ENCODE results near the gene TEAD3.

TEAD3 gene

DNA sequence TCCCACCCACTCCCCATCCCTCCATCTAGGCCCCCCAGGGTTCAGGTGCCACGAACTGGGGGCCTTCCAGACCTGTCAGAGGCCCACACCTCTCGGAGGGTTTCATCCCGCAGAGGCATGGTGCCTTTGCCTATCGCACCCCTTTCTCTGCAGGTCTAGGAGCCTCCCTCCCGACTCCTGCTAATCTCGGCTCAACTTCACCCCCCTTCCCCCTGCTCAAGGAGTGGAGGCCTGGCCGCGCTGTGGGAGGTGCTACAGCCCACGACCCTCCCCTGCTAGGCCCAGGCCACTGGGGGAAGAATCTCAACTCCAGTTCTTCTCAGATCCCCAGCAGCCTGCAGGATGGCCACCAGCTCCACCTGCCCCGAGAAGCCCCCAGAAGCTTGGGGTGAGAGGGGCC, 15.9 kb upstream of the TEAD3 start, which contains the start of gene TULP1:
TULP1 (minus strand) TSS at position 157 of the 400 bp plus-strand sequence; CDS start at position 119, 38 bp downstream.
- no peak for DNase-seq (ENCODE audit: low read depth in 2 of 2)

DNA sequence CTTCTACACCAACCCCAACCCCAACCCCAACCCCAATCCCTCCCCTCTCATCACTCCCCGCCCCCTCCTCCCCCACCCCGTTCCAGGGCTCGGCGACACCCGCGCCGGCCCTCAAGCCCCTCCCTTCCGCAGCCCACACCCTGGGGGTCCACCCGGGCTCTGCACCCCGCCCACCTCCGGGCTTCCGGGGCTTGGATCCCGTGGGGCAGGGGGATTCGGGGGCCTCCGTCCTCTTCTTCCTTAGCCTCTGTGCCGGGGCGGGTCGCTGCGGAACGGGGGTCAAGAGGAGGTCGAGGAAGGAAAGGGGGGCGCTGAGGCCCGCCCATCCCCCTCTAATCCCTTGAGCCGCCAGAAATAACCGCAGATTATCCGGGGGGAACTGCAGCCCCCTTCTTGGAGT, 15.1 kb upstream of the TEAD3 start:
- no peak for DNase-seq (ENCODE audit: low read depth in 2 of 2)

- DNase-seq (ENCODE audit: low read depth in 2 of 2): no peak
These were observed 14.7 kb upstream of the TEAD3 start for GRCh38 chr6:35511562-35511941.

DNA sequence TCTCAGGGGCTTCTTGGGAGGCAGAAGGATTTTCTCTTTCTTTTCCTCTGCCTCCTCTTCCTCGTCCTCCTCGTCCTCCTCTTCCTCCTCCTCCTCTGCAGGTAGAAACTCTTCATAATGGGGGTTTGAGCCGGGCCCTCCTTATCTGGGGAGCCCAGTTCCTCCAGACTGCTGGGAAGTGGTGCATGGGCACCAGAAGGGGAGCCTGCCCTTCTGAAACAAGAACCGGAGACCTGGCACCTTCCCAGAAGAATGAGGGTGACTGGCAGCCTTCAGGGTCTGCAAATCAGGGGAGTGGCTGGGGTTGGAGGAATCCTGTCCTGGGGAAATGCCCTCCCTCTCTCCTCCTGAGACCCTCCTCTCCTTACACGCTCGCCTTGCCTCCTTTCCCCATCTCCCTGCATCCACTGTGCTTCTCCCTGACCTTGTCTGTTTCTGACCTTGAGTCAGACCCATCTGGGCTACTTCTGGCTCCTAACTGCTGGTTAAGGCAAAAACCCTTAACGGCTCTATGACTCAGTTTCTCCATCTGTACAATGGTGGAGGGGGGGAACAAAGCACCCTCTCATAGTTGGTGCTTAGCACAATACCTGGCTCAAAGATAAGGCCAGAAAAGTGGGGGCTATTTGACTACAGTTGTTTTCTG, 14.2 kb upstream of the TEAD3 start:
- DNase-seq (ENCODE audit: low read depth in 2 of 2): no peak

- no peak for DNase-seq (ENCODE audit: low read depth in 2 of 2)
These were observed 11.7 kb upstream of the TEAD3 start for GRCh38 chr6:35508542-35508941.

GRCh38 chr6:35508027-35508426, 11.1 kb upstream of the TEAD3 start:
- no peak for DNase-seq (ENCODE audit: low read depth in 2 of 2)

GRCh38 chr6:35507221-35507620, 10.3 kb upstream of the TEAD3 start:
- DNase-seq (ENCODE audit: low read depth in 2 of 2): no peak

DNA sequence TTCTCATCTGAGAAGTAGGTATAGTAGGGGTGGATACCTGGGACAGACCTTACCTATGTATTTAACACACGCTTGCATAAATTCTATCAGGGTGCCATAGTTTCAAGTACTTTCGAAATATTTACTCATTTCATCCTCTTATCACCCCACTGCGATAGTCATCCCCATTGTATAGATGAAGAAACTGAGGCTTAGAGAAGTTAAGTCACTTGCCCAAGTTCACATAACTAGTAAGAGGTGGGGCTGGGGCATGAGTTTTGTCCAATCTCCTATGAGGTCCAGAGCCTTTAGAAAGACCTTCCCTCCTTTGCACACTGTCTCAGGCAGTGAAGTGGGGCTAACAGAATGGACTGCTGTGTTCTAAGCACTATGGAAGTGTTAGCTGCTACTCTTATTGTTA, 9.7 kb upstream of the TEAD3 start:
- DNase-seq (ENCODE audit: low read depth in 2 of 2): no peak

DNA sequence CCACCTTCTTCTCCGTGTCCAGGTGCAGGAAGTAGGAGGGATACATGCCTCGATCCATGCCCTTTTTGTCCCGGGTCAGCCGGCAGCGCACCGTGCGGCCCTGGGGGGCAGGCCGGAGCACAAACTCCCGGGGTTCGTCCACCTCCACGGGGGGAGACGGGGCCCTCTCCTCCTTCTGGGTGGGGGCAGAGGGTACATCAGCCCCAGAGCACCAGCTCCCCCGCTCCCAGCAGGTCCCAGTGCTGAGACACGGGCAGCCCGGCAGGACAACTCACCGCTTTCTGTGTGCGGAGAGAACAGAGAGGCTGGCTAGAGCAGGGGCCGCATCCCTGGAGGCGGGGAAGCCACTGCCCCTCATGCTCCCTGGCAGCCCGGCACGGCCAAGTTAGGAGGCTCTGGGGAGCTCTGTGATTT, 9.1 kb upstream of the TEAD3 start:
- DNase-seq (ENCODE audit: low read depth in 2 of 2): no peak

- DNase-seq (ENCODE audit: low read depth in 2 of 2): no peak
These were observed 6.7 kb upstream of the TEAD3 start for GRCh38 chr6:35503534-35503933.

- no peak for DNase-seq (ENCODE audit: low read depth in 2 of 2)
These were observed 4.9 kb upstream of the TEAD3 start for GRCh38 chr6:35501784-35502183.

DNA sequence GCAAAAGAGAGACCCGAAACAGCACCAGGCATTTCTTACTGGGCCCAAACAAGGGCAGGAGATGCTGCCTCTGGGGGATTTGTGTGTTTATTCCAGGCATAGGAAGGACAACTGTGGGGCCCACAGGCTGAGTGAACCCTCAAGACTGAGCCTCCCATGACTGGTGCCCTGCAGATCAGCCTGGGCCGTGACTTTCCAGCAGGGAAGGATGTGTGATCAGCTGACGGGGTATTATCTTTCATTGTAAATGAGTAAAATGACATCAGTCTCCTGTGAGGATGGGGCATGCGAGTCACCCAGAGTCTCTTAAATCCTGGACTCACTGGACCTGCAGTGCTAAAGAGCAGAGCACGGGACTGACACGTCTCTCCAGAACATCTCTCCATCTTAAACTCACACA, 3.9 kb upstream of the TEAD3 start:
- no peak for DNase-seq (ENCODE audit: low read depth in 2 of 2)

DNA sequence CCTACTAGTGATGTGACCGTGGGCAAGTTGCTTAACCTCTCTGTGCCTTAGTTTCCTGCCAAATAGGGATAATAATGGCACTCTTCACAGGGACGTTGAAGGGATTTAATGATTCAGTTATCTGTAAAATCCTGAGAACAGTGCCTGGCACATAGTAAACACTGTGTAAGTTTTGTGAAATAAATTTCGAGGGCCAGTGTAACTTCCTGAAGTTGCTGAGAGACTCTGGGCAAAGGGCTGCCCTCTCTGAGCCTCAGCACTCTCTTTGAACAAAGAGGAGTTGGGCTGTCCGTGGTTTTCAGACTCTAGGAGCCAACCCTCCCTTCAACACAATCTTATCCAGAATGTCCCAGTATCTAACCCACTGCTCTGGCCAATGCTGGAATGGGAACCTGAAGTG, 2.5 kb upstream of the TEAD3 start:
- no peak for DNase-seq (ENCODE audit: low read depth in 2 of 2)

DNA sequence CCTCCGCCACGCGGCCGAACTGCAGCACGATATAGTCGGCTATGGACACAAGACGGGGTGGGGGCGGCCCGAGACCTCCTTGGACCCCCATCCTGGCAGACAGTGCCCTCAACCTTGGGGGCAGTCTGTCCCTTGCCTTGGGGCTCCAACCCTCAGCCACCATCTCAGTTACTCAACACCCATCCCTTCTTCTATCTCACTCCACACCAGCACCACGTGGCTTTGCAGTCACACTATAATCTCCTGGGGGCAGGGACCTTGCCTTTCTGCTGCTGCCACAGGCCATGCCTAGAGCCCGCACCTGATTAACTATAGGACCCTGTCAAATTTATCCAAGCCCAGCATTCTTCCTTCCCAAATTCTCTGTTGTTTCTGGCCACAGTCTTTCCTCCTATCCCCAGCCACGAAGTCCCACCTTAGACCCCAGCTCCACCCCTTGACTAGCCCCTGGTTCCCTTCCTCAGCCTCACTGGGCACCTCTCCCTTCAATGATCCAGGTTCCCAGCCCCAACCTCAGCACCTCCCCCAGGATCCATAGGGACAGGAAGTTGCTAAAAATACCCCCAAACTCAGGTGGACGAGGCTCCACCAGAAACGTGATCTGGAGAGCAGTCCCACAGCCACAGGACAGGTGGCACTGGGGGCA, 1.7 kb upstream of the TEAD3 start:
- no peak for DNase-seq (ENCODE audit: low read depth in 2 of 2)

- DNase-seq (ENCODE audit: low read depth in 2 of 2): peak in 1 of 2 donors; percentile 23
These were observed 917 bp upstream of the TEAD3 start for GRCh38 chr6:35497571-35498421.

DNA sequence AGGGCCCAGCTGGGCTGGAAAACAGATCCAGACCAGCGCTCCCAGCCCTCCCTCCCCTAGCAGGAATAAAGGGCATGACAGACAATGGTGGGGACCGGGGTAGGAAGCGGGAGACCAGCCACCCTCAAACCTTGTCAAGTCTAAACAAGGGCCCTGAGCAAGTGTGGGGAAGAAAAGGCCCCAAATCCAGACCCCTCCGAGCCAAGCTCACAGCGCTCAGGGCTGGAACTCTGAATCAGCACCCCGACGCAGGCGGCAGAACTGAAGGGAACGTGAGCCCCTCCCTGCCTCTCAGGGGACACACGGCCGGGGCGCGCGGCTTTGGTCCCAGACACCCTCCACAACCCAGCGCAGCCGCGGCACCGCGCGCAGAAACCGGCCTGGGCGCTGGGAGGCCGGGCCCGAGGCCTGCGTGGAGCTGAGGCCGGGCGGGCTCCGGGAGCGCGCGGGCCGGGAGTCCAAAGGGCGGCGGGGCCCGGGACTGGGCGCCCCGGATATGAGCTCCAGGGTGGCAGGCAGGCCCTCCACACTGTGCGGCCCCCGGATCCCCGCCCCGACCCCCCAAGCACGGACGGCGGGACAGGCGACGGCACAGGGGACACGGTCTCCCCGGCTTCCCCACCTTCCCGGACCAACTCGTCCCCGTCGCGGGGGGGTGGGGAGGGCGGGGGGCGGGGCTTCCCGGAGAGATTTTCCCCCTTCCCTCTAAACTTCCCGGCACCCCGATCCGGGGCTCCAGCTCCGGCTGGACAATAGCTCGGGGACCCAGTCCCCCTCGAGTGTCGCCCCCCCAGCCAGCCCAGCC, 641 bp downstream of the TEAD3 start:
- no peak for DNase-seq (ENCODE audit: low read depth in 2 of 2)

DNA sequence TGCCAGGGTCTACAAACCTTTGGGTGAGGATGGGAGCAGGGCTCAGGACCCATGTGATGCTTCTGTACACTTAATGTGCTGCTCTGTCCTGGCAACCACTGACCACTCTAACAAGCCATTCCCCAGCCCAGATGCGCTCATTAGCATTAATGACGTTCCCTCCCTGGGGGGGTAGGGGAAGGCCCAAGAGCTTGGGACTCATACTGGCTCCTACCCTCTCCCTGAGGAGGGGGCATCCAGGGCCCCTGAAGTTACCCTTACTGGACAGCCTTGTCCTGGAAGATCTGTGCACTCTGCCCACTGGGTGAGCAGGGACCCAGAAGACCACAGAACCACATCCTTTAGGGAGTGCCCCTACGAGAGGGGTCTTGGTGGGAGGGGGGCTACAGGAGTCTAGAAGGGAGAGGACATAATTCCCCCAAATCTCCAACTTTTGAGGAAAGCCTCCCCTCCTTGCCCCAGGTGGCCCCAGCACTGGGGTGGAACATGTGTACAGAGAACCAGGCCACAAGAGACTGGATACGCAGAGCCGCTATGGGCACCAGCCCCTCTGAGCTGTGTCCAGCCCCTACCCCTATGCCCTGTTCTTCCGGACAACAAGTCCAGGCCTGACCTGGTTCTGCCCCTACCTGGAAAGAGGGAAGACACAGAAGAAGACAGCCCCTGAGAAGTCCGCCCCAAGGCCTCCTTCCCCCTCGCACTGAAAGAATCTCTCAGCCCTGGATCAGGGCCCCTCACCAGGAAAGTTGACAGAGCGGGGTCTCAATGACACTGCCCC, 1.4 kb downstream of the TEAD3 start:
- DNase-seq (ENCODE audit: low read depth in 2 of 2): no peak

DNA sequence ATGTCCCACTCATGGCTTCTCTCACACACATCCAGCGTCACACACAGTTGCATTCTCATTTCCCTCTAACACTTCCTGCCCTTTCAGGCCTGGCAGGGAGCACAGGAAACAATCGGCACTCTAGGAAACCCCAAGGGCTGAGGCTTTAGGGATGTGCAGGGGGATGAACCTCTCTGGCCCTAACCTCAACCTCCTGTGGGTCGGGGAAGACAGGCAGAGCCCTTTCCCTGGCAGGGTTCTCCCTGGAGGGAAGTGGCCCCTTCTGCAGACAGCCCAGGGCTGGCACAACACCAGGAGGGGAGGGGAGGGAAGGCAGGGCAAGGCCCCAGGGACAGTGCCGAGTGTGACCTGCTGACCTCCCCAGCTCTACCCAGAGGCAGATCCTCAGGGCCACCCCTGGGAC, 2.7 kb downstream of the TEAD3 start:
- no peak for DNase-seq (ENCODE audit: low read depth in 2 of 2)

- DNase-seq (ENCODE audit: low read depth in 2 of 2): no peak
These were observed 3.4 kb downstream of the TEAD3 start for GRCh38 chr6:35493307-35493983.

DNA sequence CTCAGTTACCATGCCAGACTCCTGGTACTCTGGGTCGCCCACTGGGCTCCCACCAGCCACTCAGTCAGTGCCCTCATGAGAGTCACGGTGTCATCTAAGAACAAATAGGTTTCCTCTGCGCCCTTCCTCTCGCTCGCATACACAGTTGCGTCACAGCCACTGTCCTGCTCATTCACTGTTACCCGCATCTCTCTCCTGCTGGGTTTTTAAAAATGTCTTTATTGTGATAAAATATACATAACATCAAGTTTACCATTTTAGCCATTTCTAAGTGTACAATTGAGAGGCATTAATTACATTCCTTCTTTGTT, 4.0 kb downstream of the TEAD3 start:
- no peak for DNase-seq (ENCODE audit: low read depth in 2 of 2)

Data from activated CD8-positive, alpha-beta memory T cell treated with anti-CD3 and anti-CD28 coated beads for 4 hours (primary cell).